22Rv1 (cell line): Measurements from ENCODE around the gene MAGOH.

ENCODE experiments used
- H3K27ac ChIP-seq: fragments of 450-650 bp; 2 replicates; pipeline ENCODE4 v1.5.1; 2017
- CTCF ChIP-seq: fragments of 450-650 bp; IDR thresholded peaks from 2 replicates; pipeline ENCODE4 v1.5.1; 2017; ENCODE audit warnings: mild to moderate bottlenecking
- ZFX ChIP-seq: fragments of 450-650 bp; IDR thresholded peaks from 2 replicates; pipeline ENCODE4 v1.6.1; 2017; ENCODE audit warnings: antibody characterized with exemption, borderline replicate concordance

The MAGOH gene

GRCh38 chr1:53257454-53258081 lies 19.2 kb upstream of the MAGOH start:
- TF ChIP-seq ZFX (no peak), CTCF (no peak)
- no peak overlapping the region for H3K27ac ChIP-seq

GRCh38 chr1:53256511-53257453 lies 18.5 kb upstream of the MAGOH start:
- no peak overlapping the region for H3K27ac ChIP-seq
- no peak for TF ChIP-seq ZFX
- no peak for TF ChIP-seq CTCF

- TF ChIP-seq ZFX: no peak
- no peak; the same call in 1 of the 2 replicates for TF ChIP-seq CTCF
- no peak overlapping the region for H3K27ac ChIP-seq
Observed at GRCh38 chr1:53255031-53255430, 16.7 kb upstream of the MAGOH start.

- H3K27ac ChIP-seq: no peak overlapping the region
- TF ChIP-seq CTCF (no peak), ZFX (no peak)
Observed at GRCh38 chr1:53254011-53254640, 15.8 kb upstream of the MAGOH start.

- no peak overlapping the region for H3K27ac ChIP-seq
- TF ChIP-seq ZFX (no peak), CTCF (no peak)
Observed at GRCh38 chr1:53250325-53250724, 12.0 kb upstream of the MAGOH start.

GRCh38 chr1:53249706-53250105 lies 11.4 kb upstream of the MAGOH start:
- TF ChIP-seq CTCF (no peak), ZFX (no peak)
- no peak overlapping the region for H3K27ac ChIP-seq
